Inferior parietal cortex (tissue), 1 donor: ENCODE measurements around the gene IL13.
"Not testable (repeated sequence)": the region's sequence is repeated elsewhere in the genome, so short reads cannot be mapped to it uniquely, and the experiment has no call there.

ENCODE experiments used
- DNase-seq: peaks from one replicate; pipeline ENCODE4 v3.0.0-alpha.2; 2016; ENCODE audit errors: extremely low spot score

The IL13 gene

DNA sequence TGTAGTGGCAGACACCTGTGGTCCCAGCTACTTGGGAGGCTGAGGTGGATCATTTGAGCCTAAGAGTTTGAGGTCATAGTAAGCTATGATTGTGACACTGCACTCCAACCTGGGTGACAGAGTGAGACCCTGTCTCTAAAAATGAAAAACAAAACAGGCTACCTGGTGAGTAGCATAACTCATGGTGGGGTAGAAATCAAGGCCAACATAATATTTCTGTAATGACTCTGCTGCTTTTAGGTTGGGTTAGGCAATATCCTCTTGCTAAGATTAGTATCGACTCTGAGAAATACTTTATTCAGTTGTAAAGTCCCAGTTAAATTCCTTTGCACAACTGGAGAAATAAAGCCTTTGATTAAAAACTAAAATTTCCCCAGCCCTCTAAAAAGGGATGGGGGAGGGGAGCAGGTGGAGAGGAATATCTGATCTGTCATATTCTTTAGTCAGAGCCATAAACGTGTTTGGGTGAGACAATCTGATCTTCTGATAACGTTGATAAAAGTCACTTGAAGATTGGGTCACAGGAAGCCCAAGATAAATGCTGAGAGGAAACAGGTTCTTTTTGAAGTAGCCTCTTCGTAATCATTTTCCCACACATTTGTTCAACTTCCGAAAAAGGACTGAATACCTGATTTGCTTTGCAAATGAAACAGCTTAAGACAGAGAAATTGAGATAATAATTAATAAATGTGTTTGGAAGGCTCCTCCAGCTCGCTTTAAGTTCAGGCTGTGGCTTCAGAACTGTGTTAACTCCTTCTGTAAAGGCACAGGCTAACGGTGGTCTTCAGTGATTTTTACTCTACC is 30.8 kb downstream of the IL13 start:
- DNase-seq = no peak

DNA sequence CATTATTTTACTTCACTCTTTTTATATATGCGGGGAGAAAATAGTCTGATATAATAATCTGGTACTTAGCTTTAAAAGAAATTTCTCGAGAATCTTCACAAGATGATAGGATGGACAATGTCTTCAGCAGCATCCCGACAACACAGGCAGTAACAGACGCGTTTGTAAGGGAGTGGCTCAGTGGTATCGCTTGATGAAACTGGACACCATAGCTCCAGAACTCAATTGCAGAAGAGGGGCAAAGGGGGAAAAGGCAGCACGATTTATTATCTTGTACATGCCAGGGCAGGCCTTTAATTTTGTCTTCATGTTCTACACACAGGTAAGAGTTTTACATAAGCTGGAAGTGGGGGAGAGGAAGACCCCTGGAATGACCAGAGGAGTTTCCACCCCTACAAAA is 31.5 kb downstream of the IL13 start:
- DNase-seq = no peak

GRCh38 chr5:132690156-132690555 is 32.2 kb downstream of the IL13 start:
- no peak for DNase-seq

DNA sequence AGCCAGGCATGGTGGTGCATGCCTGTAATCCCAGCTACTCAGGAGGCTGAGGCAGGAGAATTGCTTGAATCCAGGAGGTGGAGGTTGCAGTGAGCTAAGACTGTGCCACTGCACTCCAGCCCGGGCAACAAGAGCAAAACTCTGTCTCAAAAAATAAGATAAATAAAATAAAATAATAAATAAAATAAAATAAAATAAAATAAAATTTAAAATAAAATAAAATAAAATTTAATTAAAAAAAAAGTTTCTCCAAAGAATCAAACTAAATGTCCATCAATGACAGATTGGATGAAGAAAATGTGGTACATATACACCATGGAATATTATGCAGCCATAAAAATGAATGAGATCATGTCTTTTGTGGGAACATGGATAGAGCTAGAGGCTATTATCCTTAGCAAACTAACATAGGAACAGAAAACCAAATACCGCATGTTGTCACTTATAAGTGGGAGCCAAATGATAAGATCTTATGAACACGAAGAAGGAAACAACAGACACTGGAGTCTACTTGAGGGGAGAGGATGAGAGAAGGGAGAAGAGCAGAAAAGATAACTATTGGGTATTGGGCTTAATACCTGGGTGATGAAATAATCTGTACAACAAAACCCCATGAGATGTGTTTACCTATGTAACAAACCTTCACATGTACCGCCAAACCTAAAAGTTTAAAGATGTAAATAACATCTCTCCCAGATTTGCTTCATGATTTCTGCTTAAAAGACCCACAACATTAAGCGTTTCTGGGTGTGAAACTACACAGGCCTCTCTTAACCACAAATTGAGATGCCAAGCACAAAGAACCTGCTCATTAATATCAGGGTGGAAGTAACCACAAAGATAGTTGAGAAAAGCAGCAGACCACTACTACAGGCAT is 34.0 kb downstream of the IL13 start:
- DNase-seq = not testable (repeated sequence)

- no peak for DNase-seq
Observed at GRCh38 chr5:132692632-132692967, 34.6 kb downstream of the IL13 start.

DNA sequence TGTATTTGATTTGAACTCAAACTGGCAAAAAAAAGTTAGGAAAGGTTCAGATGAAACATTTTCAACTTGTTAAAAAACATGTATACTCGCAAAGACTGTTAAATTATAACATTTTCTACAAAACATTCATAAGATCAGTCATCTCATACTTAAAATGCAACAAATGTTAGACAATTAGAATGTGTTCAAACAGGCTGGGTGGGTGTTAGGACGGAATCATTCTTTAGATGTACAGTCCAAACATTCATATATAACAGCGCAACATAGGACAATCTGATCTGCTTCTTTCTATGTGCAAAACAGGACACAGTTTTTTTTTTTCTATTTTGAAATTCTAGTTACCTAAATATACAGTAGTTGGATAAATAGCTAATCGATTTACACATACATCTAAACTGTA is 38.0 kb downstream of the IL13 start:
- no peak for DNase-seq

DNA sequence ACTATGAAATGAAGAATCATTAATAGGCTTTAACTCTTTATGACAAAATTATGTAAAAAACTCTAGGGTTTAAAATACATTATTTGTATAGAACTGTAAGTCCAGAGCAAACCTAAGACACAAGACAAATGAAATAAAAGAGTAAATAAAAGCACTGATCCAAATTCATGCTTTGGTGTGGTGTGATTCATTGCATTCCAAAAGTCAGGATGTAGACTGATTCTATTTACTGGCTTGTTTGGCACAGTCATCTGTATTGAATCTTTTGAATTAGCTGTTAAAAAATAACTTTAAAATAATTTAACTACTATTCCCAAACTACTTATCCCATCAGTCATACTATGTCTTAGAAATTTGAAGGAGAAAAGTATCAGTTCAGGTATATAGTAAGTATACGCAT is 46.9 kb downstream of the IL13 start:
- DNase-seq = no peak

DNA sequence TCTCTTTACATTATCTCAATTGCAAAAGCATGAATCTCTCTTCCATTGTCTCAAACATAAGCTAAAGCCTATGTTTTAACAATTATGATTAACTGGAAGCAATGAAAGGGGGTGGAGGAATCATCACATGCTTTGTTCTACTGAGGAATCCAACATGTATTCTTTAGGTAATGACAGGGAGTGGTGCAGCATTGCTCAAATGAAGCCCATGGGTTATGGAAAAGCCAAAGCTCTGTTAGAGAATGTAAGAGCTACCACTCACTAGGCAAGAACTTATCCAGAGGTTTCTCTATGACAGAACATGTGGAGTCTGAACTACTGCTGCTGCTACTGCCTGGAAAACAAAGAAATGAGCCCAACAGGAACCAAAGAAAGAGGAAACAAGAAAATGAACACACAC is 50.7 kb downstream of the IL13 start:
- no peak for DNase-seq
